ENCODE measurements around the gene SELENOM.

DNA sequence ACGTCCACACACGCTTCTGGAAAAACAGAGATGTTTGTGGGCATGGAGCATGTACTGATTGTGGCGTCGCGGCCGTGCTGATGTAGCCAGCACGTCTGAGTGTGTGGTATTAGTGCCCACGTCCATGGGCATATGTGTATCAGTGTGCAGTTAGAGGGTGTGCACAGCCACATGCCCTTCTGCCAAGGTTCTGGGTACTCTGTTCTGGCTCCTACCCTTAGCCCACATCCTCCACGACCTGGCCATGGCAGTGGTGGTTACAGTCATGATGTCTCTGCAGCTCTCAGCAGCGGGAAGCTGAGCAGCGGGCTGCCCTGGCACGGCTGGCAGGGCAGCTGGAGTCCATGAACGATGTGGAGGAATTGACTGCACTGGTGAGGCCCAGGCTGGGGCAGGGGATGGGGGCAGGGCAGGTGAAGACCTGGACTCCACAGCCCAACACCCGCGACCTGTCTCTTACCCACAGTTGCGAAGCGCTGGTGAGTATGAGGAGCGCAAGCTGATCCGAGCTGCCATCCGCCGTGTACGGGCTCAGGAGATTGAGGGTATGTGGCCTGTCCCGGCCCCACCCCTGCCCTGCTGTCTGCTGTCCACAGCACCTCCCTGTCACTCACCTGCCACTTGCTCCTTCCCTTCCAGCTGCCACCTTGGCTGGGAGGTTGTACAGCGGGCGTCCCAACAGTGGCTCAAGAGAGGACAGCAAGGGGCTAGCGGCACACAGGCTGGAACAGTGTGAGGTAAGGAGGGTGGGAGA lies 19.0 kb downstream of the SELENOM start:
- TF ChIP-seq NFYB (CRISPR knock-in tag; conservative IDR thresholded peaks at IDR 0.05; ENCODE audit: low read depth), result no peak
- TF ChIP-seq, protein P1, sequence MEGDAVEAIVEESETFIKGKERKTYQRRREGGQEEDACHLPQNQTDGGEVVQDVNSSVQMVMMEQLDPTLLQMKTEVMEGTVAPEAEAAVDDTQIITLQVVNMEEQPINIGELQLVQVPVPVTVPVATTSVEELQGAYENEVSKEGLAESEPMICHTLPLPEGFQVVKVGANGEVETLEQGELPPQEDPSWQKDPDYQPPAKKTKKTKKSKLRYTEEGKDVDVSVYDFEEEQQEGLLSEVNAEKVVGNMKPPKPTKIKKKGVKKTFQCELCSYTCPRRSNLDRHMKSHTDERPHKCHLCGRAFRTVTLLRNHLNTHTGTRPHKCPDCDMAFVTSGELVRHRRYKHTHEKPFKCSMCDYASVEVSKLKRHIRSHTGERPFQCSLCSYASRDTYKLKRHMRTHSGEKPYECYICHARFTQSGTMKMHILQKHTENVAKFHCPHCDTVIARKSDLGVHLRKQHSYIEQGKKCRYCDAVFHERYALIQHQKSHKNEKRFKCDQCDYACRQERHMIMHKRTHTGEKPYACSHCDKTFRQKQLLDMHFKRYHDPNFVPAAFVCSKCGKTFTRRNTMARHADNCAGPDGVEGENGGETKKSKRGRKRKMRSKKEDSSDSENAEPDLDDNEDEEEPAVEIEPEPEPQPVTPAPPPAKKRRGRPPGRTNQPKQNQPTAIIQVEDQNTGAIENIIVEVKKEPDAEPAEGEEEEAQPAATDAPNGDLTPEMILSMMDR (IDR thresholded peaks at IDR 0.05), result no peak
- TF ChIP-seq, protein P2, sequence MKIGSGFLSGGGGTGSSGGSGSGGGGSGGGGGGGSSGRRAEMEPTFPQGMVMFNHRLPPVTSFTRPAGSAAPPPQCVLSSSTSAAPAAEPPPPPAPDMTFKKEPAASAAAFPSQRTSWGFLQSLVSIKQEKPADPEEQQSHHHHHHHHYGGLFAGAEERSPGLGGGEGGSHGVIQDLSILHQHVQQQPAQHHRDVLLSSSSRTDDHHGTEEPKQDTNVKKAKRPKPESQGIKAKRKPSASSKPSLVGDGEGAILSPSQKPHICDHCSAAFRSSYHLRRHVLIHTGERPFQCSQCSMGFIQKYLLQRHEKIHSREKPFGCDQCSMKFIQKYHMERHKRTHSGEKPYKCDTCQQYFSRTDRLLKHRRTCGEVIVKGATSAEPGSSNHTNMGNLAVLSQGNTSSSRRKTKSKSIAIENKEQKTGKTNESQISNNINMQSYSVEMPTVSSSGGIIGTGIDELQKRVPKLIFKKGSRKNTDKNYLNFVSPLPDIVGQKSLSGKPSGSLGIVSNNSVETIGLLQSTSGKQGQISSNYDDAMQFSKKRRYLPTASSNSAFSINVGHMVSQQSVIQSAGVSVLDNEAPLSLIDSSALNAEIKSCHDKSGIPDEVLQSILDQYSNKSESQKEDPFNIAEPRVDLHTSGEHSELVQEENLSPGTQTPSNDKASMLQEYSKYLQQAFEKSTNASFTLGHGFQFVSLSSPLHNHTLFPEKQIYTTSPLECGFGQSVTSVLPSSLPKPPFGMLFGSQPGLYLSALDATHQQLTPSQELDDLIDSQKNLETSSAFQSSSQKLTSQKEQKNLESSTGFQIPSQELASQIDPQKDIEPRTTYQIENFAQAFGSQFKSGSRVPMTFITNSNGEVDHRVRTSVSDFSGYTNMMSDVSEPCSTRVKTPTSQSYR (CRISPR knock-in tag; IDR thresholded peaks at IDR 0.05), result no peak
- TF ChIP-seq FOXK1 (CRISPR knock-in tag; IDR thresholded peaks at IDR 0.05), result no peak
- TF ChIP-seq ZNF121 (CRISPR knock-in tag; IDR thresholded peaks at IDR 0.05), result no peak
- no peak for TF ChIP-seq FOXJ3 (CRISPR knock-in tag; IDR thresholded peaks at IDR 0.05; ENCODE audit: borderline replicate concordance)
- TF ChIP-seq ELF4 (CRISPR knock-in tag; IDR thresholded peaks at IDR 0.05; ENCODE audit: low read depth), result no peak
- no peak for TF ChIP-seq NR3C1 (CRISPR knock-in tag; conservative IDR thresholded peaks at IDR 0.05; ENCODE audit: low read depth)
- TF ChIP-seq, protein P3, sequence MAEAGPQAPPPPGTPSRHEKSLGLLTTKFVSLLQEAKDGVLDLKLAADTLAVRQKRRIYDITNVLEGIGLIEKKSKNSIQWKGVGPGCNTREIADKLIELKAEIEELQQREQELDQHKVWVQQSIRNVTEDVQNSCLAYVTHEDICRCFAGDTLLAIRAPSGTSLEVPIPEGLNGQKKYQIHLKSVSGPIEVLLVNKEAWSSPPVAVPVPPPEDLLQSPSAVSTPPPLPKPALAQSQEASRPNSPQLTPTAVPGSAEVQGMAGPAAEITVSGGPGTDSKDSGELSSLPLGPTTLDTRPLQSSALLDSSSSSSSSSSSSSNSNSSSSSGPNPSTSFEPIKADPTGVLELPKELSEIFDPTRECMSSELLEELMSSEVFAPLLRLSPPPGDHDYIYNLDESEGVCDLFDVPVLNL (CRISPR knock-in tag; IDR thresholded peaks at IDR 0.05; ENCODE audit: borderline replicate concordance, low read depth), result no peak
- TF ChIP-seq ZNF416 (CRISPR knock-in tag; IDR thresholded peaks at IDR 0.05), result no peak
- TF ChIP-seq, protein P4, sequence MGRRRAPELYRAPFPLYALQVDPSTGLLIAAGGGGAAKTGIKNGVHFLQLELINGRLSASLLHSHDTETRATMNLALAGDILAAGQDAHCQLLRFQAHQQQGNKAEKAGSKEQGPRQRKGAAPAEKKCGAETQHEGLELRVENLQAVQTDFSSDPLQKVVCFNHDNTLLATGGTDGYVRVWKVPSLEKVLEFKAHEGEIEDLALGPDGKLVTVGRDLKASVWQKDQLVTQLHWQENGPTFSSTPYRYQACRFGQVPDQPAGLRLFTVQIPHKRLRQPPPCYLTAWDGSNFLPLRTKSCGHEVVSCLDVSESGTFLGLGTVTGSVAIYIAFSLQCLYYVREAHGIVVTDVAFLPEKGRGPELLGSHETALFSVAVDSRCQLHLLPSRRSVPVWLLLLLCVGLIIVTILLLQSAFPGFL (CRISPR knock-in tag; IDR thresholded peaks at IDR 0.05; ENCODE audit: borderline replicate concordance), result no peak
- TF ChIP-seq, protein P5, sequence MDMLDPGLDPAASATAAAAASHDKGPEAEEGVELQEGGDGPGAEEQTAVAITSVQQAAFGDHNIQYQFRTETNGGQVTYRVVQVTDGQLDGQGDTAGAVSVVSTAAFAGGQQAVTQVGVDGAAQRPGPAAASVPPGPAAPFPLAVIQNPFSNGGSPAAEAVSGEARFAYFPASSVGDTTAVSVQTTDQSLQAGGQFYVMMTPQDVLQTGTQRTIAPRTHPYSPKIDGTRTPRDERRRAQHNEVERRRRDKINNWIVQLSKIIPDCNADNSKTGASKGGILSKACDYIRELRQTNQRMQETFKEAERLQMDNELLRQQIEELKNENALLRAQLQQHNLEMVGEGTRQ (CRISPR knock-in tag; IDR thresholded peaks at IDR 0.05), result no peak
- TF ChIP-seq, protein P6, sequence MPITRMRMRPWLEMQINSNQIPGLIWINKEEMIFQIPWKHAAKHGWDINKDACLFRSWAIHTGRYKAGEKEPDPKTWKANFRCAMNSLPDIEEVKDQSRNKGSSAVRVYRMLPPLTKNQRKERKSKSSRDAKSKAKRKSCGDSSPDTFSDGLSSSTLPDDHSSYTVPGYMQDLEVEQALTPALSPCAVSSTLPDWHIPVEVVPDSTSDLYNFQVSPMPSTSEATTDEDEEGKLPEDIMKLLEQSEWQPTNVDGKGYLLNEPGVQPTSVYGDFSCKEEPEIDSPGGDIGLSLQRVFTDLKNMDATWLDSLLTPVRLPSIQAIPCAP (CRISPR knock-in tag; IDR thresholded peaks at IDR 0.05), result no peak
